Upper lobe of left lung (tissue), 6 donors: ENCODE measurements around the gene ZNF41. TPM values are rescaled to one million over a fixed set of nuclear protein-coding genes. Genes with fewer than 3 reads are reported as not detected.

Experiments used
- ATAC-seq, 2 donors: fragments of 200-7000 bp; cut with Tn5 transposase; one replicate each; pipeline ENCODE4 v1.9.1; 2022; ENCODE audit warnings: mild to moderate bottlenecking in 2 of 2, moderate library complexity in 2 of 2; ENCODE audit not compliant: low FRiP score in 2 of 2
- DNase-seq, 2 donors: peaks; one replicate each; pipeline ENCODE4 v3.0.0-alpha.2; 2019 to 2020
- H3K27ac ChIP-seq, 4 donors: fragments of 200-600 bp; sonication (generic); one replicate each; pipeline ENCODE4 v1.5.1; 2016 to 2019
- H3K27me3 ChIP-seq, 4 donors: fragments of 200-600 bp; sonication (generic); one replicate each; pipeline ENCODE4 v1.5.1; 2017 to 2019
- H3K36me3 ChIP-seq, 4 donors: fragments of 200-600 bp; sonication (generic); one replicate each; pipeline ENCODE4 v1.5.1; 2016 to 2019
- H3K4me1 ChIP-seq, 4 donors: fragments of 200-600 bp; sonication (generic); one replicate each; pipeline ENCODE4 v1.5.1; 2018 to 2019
- H3K4me3 ChIP-seq, 4 donors: fragments of 200-600 bp; sonication (generic); one replicate each; pipeline ENCODE4 v1.5.1; 2017 to 2019; ENCODE audit warnings: mild to moderate bottlenecking in 2 of 4, moderate library complexity in 1 of 4
- H3K9me3 ChIP-seq, 4 donors: fragments of 200-600 bp; sonication (generic); one replicate each; pipeline ENCODE4 v1.5.1; 2018 to 2019
- CTCF ChIP-seq, 6 experiments: fragments of 450-650 bp in 4 of 6; fragments of 200-600 bp in 2 of 6; sonication (generic) in 2 of 6; IDR thresholded peaks; one replicate each; pipeline ENCODE4 v1.5.1; 2016 to 2019; ENCODE audit warnings: antibody characterized with exemption in 6 of 6
- EP300 ChIP-seq, 4 donors: sonication (generic); formaldehyde crosslinking; IDR thresholded peaks; one replicate each; pipeline ENCODE4 v1.5.1; 2017; ENCODE audit warnings: antibody characterized with exemption in 4 of 4, control low read depth in 2 of 4
- POLR2A ChIP-seq, 4 donors: fragments of 450-650 bp; IDR thresholded peaks; one replicate each; pipeline ENCODE4 v1.5.1; 2016 to 2017; ENCODE audit warnings: antibody characterized with exemption in 4 of 4, mild to moderate bottlenecking in 2 of 4
- POLR2AphosphoS5 ChIP-seq, 2 donors: sonication (generic); formaldehyde crosslinking; IDR thresholded peaks; one replicate each; pipeline ENCODE4 v1.5.1; 2017; ENCODE audit warnings: antibody characterized with exemption in 2 of 2
- WGBS, 2 donors: methylation state at CpG; one replicate each; pipeline ENCODE4 v1.1.5; 2017 to 2018; 5-methylcytosine and 5-hydroxymethylcytosine counted together
- total RNA-seq, 6 donors: library from RNA; depleted of rRNA in 4 of 6; stranded (reverse); fragments of >200 nt in 4 of 6; gene quantifications; one replicate each; pipeline versions ENCODE4 v1.1.0 to v1.2.1, GENCODE V29; 2016 to 2021
- donor health status: DM: no; HTN: no; CAD: no; lungs with moderate emphysema.
- donor health status: DM: no; HTN: yes; CAD: no; lungs with severe emphysema.

Gene ZNF41
- 10 to 100 TPM in 3 of 6 donors, 1 to 10 TPM in 3; 3.4 to 35.6 (median 10.2) TPM for total RNA-seq

- 0 to 54% methylated on average over 1 to 53 of the region's 77 CpGs for WGBS, 2 donors
- H3K27ac ChIP-seq = peak within 1 kb of the TSS; percentile 92 to 97 (median 95)
- H3K4me3 ChIP-seq = peak within 1 kb of the TSS; percentile 42 to 80 (median 64)
- H3K9me3 ChIP-seq = peaks cover 0 to 3% (median 0%) of the 10 kb centered on the region in 4 donors
- H3K36me3 ChIP-seq = no peaks in the 10 kb centered on the region
- ATAC-seq (peak; percentile 96 to 97), DNase-seq (peak; percentile 81 to 88)
- no peak for TF ChIP-seq CTCF (IDR thresholded peaks at IDR 0.05)
- TF ChIP-seq POLR2AphosphoS5 (IDR thresholded peaks at IDR 0.05) = peak; percentile 47 to 69
- TF ChIP-seq EP300 (IDR thresholded peaks at IDR 0.05) = no peak
- peak in 3 of 4 donors; percentile 21 to 38 (median 24) for TF ChIP-seq POLR2A (IDR thresholded peaks at IDR 0.05)
- H3K27me3 ChIP-seq = no peaks in the 10 kb centered on the region
- peaks cover 0 to 2% (median 1%) of the 10 kb centered on the region in 4 donors for H3K4me1 ChIP-seq
Observed at GRCh38 chrX:47482512-47483305, at the start of gene ZNF41. Gene ZNF41 (minus strand): TSS chrX:47483222. CDS start chrX:47467481, 15,741 bp downstream.

- Histone ChIP-seq H3K27me3 (no peaks in the 10 kb centered on the region), H3K36me3 (no peaks in the 10 kb centered on the region), H3K9me3 (no peaks in the 10 kb centered on the region), H3K4me1 (no peaks in the 10 kb centered on the region), H3K27ac (no peak overlapping the region), H3K4me3 (no peak overlapping the region)
- TF ChIP-seq POLR2A (IDR thresholded peaks at IDR 0.05) = no peak
- no peak for TF ChIP-seq EP300 (IDR thresholded peaks at IDR 0.05)
- TF ChIP-seq CTCF (IDR thresholded peaks at IDR 0.05) = no peak
- TF ChIP-seq POLR2AphosphoS5 (IDR thresholded peaks at IDR 0.05) = no peak
- WGBS, 2 donors = 85 to 88% methylated on average over 1 to 6 of the region's 6 CpGs
- no peak for ATAC-seq
- DNase-seq = no peak
Observed at GRCh38 chrX:47530049-47530448, 47.0 kb upstream of the ZNF41 start.

- ATAC-seq (no peak), DNase-seq (no peak)
- no peak overlapping the region for H3K27ac ChIP-seq
- H3K36me3 ChIP-seq = no peaks in the 10 kb centered on the region
- TF ChIP-seq CTCF (IDR thresholded peaks at IDR 0.05) (no peak), POLR2AphosphoS5 (IDR thresholded peaks at IDR 0.05) (no peak), POLR2A (IDR thresholded peaks at IDR 0.05) (no peak), EP300 (IDR thresholded peaks at IDR 0.05) (no peak)
- no peak overlapping the region for H3K4me3 ChIP-seq
- H3K4me1 ChIP-seq = no peaks in the 10 kb centered on the region
- WGBS, 2 donors = 81 to 92% methylated on average over 6 to 8 of the region's 8 CpGs
- no peaks in the 10 kb centered on the region for H3K9me3 ChIP-seq
- H3K27me3 ChIP-seq = no peaks in the 10 kb centered on the region
Observed at GRCh38 chrX:47529548-47529947, 46.5 kb upstream of the ZNF41 start.

GRCh38 chrX:47523713-47524166, 40.7 kb upstream of the ZNF41 start:
- peak; percentile 9 to 46 for ATAC-seq
- TF ChIP-seq POLR2A (IDR thresholded peaks at IDR 0.05) = no peak
- TF ChIP-seq POLR2AphosphoS5 (IDR thresholded peaks at IDR 0.05) = no peak
- TF ChIP-seq CTCF (IDR thresholded peaks at IDR 0.05) = no peak
- TF ChIP-seq EP300 (IDR thresholded peaks at IDR 0.05) = no peak
- H3K4me1 ChIP-seq = peaks cover 0 to 6% (median 0%) of the 10 kb centered on the region in 4 donors
- no peaks in the 10 kb centered on the region for H3K27me3 ChIP-seq
- H3K36me3 ChIP-seq = no peaks in the 10 kb centered on the region
- DNase-seq = no peak
- peak overlapping the region in 1 of 4 donors; percentile 30 for H3K27ac ChIP-seq
- WGBS, 2 donors = 21% methylated on average over 23 of the region's 34 CpGs; no CpG with 5 or more reads in 1 of the 2 donors
- peaks cover 0 to 20% (median 2%) of the 10 kb centered on the region in 4 donors for H3K9me3 ChIP-seq
- H3K4me3 ChIP-seq = peak overlapping the region; percentile 28 to 59 (median 50)
